B cell (primary cell): ENCODE measurements around the gene ATXN1. TPM values are rescaled to one million over a fixed set of nuclear protein-coding genes. Genes with fewer than 3 reads are reported as not detected.

Source experiments
- ATAC-seq: fragments of 200-7000 bp; cut with Tn5 transposase; one replicate; pipeline ENCODE4 v1.10.0; 2021; ENCODE audit warnings: low read depth, mild to moderate bottlenecking, moderate number of reproducible peaks, moderate library complexity
- CTCF ChIA-PET: fragments of 350-600 bp; sonication (Branson Sonifier 250); formaldehyde crosslinking; loops from one replicate; lab custom pipeline; 2021; ENCODE audit warnings: antibody characterized with exemption, inconsistent platforms; lab: Charles Lee
- POLR2A ChIA-PET: fragments of 350-600 bp; sonication (Branson Sonifier 250); formaldehyde crosslinking; loops from one replicate; lab custom pipeline; 2021; ENCODE audit warnings: antibody characterized with exemption; lab: Charles Lee
- DNase-seq: peaks from one replicate; pipeline ENCODE4 v3.0.0; 2013
- H2AFZ ChIP-seq: 2 replicates; pipeline ENCODE4 v1.6.1; 2012; ENCODE audit warnings: mild to moderate bottlenecking, low read depth, low read length; ENCODE audit not compliant: insufficient read depth, poor library complexity, severe bottlenecking
- H3K27ac ChIP-seq, 2 donors: 1 replicate in 1 of 2; 2 replicates in 1 of 2; pipeline ENCODE4 v1.5.1; 2012 to 2013; ENCODE audit warnings: low read length in 2 of 2, mild to moderate bottlenecking in 2 of 2, moderate library complexity in 1 of 2
- H3K27me3 ChIP-seq, 4 experiments: fragments of 200-600 bp in 1 of 4; sonication (generic) in 1 of 4; replicated peaks in 1 of 4; 1 replicate in 2 of 4; 2 replicates in 2 of 4; pipeline versions ENCODE4 v1.6.1 to v1.7.0; 2013 to 2016; ENCODE audit warnings: low read length in 3 of 4, mild to moderate bottlenecking in 2 of 4, mixed read lengths in 1 of 4, moderate library complexity in 1 of 4; ENCODE audit not compliant: insufficient read depth in 4 of 4, control insufficient read depth in 3 of 4; ENCODE audit errors: control extremely low read depth in 1 of 4
- H3K36me3 ChIP-seq, 2 experiments: replicated peaks in 1 of 2; 1 replicate in 1 of 2; 2 replicates in 1 of 2; pipeline versions ENCODE4 v1.6.1 to v1.7.1; 2013; ENCODE audit warnings: low read length in 1 of 2; ENCODE audit not compliant: insufficient read depth in 2 of 2, control insufficient read depth in 1 of 2; ENCODE audit errors: control extremely low read depth in 1 of 2, extremely low read depth in 1 of 2
- H3K4me1 ChIP-seq, 2 donors: fragments of 200-600 bp in 1 of 2; sonication (generic) in 1 of 2; 1 replicate in 1 of 2; 2 replicates in 1 of 2; pipeline versions ENCODE4 v1.5.1 to v1.6.1; 2013 to 2017; ENCODE audit warnings: low read length in 2 of 2; ENCODE audit not compliant: control insufficient read depth in 2 of 2, insufficient read depth in 2 of 2
- H3K4me2 ChIP-seq: replicated peaks from 2 replicates; pipeline ENCODE3; 2012; ENCODE audit warnings: mild to moderate bottlenecking, low read depth, low read length; ENCODE audit not compliant: poor library complexity, severe bottlenecking
- H3K4me3 ChIP-seq, 5 experiments: fragments of 200-600 bp in 1 of 5; sonication (generic) in 1 of 5; 1 replicate in 3 of 5; 2 replicates in 2 of 5; pipeline versions ENCODE4 v1.5.1 to v1.7.0; 2011 to 2016; ENCODE audit warnings: low read length in 4 of 5, mild to moderate bottlenecking in 4 of 5, low read depth in 2 of 5, control low read depth in 1 of 5, moderate library complexity in 1 of 5; ENCODE audit not compliant: insufficient read depth in 1 of 5; ENCODE audit errors: control extremely low read depth in 1 of 5, extremely low read depth in 1 of 5
- H3K79me2 ChIP-seq: fragments of 200-600 bp; sonication (generic); one replicate; pipeline ENCODE4 v1.6.0; 2016; ENCODE audit warnings: low read length; ENCODE audit not compliant: control insufficient read depth, insufficient read depth
- H3K9ac ChIP-seq: fragments of 200-600 bp; sonication (generic); 2 replicates; pipeline ENCODE4 v1.6.1; 2017; ENCODE audit warnings: mild to moderate bottlenecking, low read length, moderate library complexity
- H3K9me3 ChIP-seq, 3 donors: one replicate each; pipeline versions ENCODE4 v1.6.1 to v1.7.1; 2013; ENCODE audit warnings: low read length in 2 of 3; ENCODE audit not compliant: control insufficient read depth in 2 of 3, insufficient read depth in 1 of 3; ENCODE audit errors: control extremely low read depth in 1 of 3
- H4K20me1 ChIP-seq: 2 replicates; pipeline ENCODE4 v1.6.0; 2012; ENCODE audit warnings: mild to moderate bottlenecking, low read length; ENCODE audit not compliant: insufficient read depth, control insufficient read depth, poor library complexity, severe bottlenecking
- H3K27ac Mint-ChIP-seq: one replicate; pipeline ENCODE4 v1.8.0; 2021; ENCODE audit warnings: mixed read lengths
- H3K27me3 Mint-ChIP-seq: one replicate; pipeline ENCODE4 v1.8.0; 2021; ENCODE audit warnings: mixed read lengths
- H3K4me1 Mint-ChIP-seq: one replicate; pipeline ENCODE4 v1.8.0; 2021; ENCODE audit warnings: mixed read lengths
- H3K4me3 Mint-ChIP-seq: one replicate; pipeline ENCODE4 v1.8.0; 2021; ENCODE audit warnings: mixed read lengths
- H3K9me3 Mint-ChIP-seq: one replicate; pipeline ENCODE4 v1.8.0; 2022; ENCODE audit warnings: mixed read lengths; ENCODE audit not compliant: insufficient read depth
- EZH2 ChIP-seq: IDR thresholded peaks from 2 replicates; pipeline ENCODE4 v1.6.1; 2012; ENCODE audit warnings: borderline replicate concordance, low read depth, mild to moderate bottlenecking, moderate library complexity, low read length; ENCODE audit not compliant: insufficient read depth, poor library complexity, severe bottlenecking
- WGBS: methylation state at CpG from one replicate; pipeline ENCODE4 v1.1.5; 2013; ENCODE audit warnings: missing lambda C conversion rate; ENCODE audit not compliant: insufficient coverage; 5-methylcytosine and 5-hydroxymethylcytosine counted together
- intact Hi-C: fragments of 100-400 bp; cut with micrococcal nuclease; formaldehyde crosslinking; loops from one replicate; pipeline ENCODE4 v1.10.0; 2022
- polyA plus RNA-seq: library from polyadenylated mRNA; depleted of rRNA; stranded (reverse); fragments of >200 nt; gene quantifications from 2 replicates; pipeline ENCODE4 v1.2.3, GENCODE V29; 2012
- total RNA-seq, 2 donors: library from RNA; stranded (reverse); fragments of 120-200 nt in 1 of 2; gene quantifications; 1 replicate in 1 of 2; 2 replicates in 1 of 2; pipeline versions ENCODE4 v1.2.3 to v1.2.4, GENCODE V29; 2013 to 2022
- TF ChIP-seq, protein P1 (sequence below): fragments of 200-600 bp; IDR thresholded peaks from one replicate; pipeline ENCODE4 v1.8.0; 2022; ENCODE audit warnings: antibody characterized with exemption, mild to moderate bottlenecking

Gene ATXN1
- total and polyA plus RNA-seq, 2 donors (not counting 1 experiment from before 2014, with no cell fraction given), result 5.7 to 63.8 TPM

DNA sequence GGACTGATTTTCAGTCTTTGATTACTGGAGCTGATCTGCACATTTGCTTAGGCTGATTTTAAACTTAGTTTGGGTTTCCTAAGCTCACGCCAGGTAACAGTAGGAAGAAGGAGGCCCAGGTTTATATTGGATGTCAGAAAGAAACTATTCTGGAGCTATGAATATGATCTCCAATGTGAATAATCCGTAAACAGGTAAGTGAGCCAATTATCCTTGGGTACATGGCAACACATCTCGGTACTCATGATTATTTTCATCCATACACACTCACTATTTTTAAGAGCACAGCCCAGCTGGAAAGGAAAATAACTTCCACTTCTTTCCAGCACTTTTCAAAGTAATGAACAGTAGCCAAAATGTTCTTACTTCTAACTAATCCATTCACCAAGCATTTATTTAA lies 7.0 kb downstream of the ATXN1 start:
- DNase-seq, result no peak
- no peaks in the 10 kb centered on the region for H3K79me2 ChIP-seq

DNA sequence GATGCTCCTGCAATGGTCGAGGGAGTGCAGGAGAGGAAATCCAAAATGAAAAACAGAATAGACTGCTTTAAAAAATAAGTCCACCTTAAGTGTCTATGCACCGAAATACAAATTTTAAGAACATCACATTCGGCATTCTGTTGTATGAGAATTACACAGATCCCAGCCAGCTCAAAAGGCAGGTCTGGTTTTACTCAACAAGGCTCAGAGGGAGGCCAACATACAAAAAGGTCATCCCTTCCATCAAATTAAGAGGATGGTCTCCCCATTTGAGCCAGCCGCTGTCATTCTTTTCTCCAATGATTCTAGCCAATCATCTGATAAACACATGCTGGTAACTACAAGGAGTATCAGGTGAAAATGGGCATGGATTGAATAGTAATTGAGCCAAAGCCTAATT lies 7.9 kb downstream of the ATXN1 start:
- H3K79me2 ChIP-seq, result no peaks in the 10 kb centered on the region
- no peaks in the 10 kb centered on the region for H3K9me3 Mint-ChIP-seq
- no peak overlapping the region for H3K27ac Mint-ChIP-seq
- H3K9me3 ChIP-seq, result no peaks in the 10 kb centered on the region
- peaks cover 12% of the 10 kb centered on the region for H3K4me1 Mint-ChIP-seq
- ChIA-PET POLR2A (no interaction called here), CTCF (interaction anchor here (3.4 kb wide), 1 partner anchor 10 kb away, joined by 15 read pairs; no protein-coding TSS in a partner anchor)
- H3K27ac ChIP-seq, result no peak overlapping the region
- H2AFZ ChIP-seq, result no peak overlapping the region
- intact Hi-C loops, result no loop called here
- H3K9ac ChIP-seq, result no peak overlapping the region
- DNase-seq, result no peak
- no peak overlapping the region for H3K4me3 Mint-ChIP-seq
- TF ChIP-seq EZH2, result no peak
- TF ChIP-seq, protein P1, sequence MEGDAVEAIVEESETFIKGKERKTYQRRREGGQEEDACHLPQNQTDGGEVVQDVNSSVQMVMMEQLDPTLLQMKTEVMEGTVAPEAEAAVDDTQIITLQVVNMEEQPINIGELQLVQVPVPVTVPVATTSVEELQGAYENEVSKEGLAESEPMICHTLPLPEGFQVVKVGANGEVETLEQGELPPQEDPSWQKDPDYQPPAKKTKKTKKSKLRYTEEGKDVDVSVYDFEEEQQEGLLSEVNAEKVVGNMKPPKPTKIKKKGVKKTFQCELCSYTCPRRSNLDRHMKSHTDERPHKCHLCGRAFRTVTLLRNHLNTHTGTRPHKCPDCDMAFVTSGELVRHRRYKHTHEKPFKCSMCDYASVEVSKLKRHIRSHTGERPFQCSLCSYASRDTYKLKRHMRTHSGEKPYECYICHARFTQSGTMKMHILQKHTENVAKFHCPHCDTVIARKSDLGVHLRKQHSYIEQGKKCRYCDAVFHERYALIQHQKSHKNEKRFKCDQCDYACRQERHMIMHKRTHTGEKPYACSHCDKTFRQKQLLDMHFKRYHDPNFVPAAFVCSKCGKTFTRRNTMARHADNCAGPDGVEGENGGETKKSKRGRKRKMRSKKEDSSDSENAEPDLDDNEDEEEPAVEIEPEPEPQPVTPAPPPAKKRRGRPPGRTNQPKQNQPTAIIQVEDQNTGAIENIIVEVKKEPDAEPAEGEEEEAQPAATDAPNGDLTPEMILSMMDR, result no peak
- no peak for ATAC-seq
- no peaks in the 10 kb centered on the region for H4K20me1 ChIP-seq
- H3K27me3 Mint-ChIP-seq, result peaks cover 6% of the 10 kb centered on the region
- peaks cover 0 to 2% (median 0%) of the 10 kb centered on the region in 4 experiments for H3K27me3 ChIP-seq
- peaks cover 0 to 1% of the 10 kb centered on the region in 2 donors for H3K4me1 ChIP-seq
- no peak overlapping the region for H3K4me3 ChIP-seq
- no peak overlapping the region for H3K4me2 ChIP-seq
- WGBS, result 75% methylated on average over 1 of the region's 4 CpGs
- H3K36me3 ChIP-seq, result no peaks in the 10 kb centered on the region

More for the DNA sequence above, 7.0 kb downstream of the ATXN1 start:
- WGBS, result 81% methylated on average over 2 of the region's 3 CpGs
- H2AFZ ChIP-seq, result no peak overlapping the region
- no peak overlapping the region for H3K27ac Mint-ChIP-seq
- intact Hi-C loops, result no loop called here
- H3K4me2 ChIP-seq, result no peak overlapping the region
- H3K9ac ChIP-seq, result no peak overlapping the region
- no peaks in the 10 kb centered on the region for H3K36me3 ChIP-seq
- H3K27me3 ChIP-seq, result peaks cover 0 to 6% (median under 1%) of the 10 kb centered on the region in 4 experiments
- peaks cover 21% of the 10 kb centered on the region for H3K4me1 Mint-ChIP-seq
- no peak overlapping the region for H3K27ac ChIP-seq
- no peaks in the 10 kb centered on the region for H3K9me3 Mint-ChIP-seq
- ATAC-seq, result no peak
- H3K4me3 ChIP-seq, result no peak overlapping the region
- H3K9me3 ChIP-seq, result no peaks in the 10 kb centered on the region
- ChIA-PET POLR2A (no interaction called here), CTCF (interaction anchor here (0.8 to 1.5 kb wide), 3 partner anchors 9 to 422 kb away, joined by 3 to 5 read pairs (median 4); no protein-coding TSS in a partner anchor)
- no peak overlapping the region for H3K4me3 Mint-ChIP-seq
- no peaks in the 10 kb centered on the region for H4K20me1 ChIP-seq
- H3K27me3 Mint-ChIP-seq, result peaks cover 6% of the 10 kb centered on the region
- no peak for TF ChIP-seq EZH2
- TF ChIP-seq, protein P1, result no peak
- peaks cover 5 to 10% of the 10 kb centered on the region in 2 donors for H3K4me1 ChIP-seq
